GM23248 (cell line): Measurements from ENCODE around the gene CRLF3. TPM values are rescaled to one million over a fixed set of nuclear protein-coding genes. Genes with fewer than 3 reads are reported as not detected.

Experiments
- DNase-seq: peaks from one replicate; pipeline ENCODE4 v3.0.0-alpha.2; 2015
- H2AFZ ChIP-seq: fragments of 200-600 bp; sonication (generic); 2 replicates; pipeline ENCODE4 v1.6.1; 2016; ENCODE audit warnings: antibody characterized with exemption
- H3F3A ChIP-seq: fragments of 200-600 bp; sonication (generic); 2 replicates; pipeline ENCODE4 v1.6.1; 2016; ENCODE audit warnings: mild to moderate bottlenecking, antibody characterized with exemption, mixed run types; ENCODE audit not compliant: insufficient read depth
- H3K27ac ChIP-seq: fragments of 200-600 bp; sonication (generic); 2 replicates; pipeline ENCODE4 v1.5.1; 2016; ENCODE audit warnings: mild to moderate bottlenecking
- H3K27me3 ChIP-seq: fragments of 200-600 bp; sonication (generic); replicated peaks from 2 replicates; pipeline ENCODE4 v1.6.1; 2016; ENCODE audit warnings: mild to moderate bottlenecking; ENCODE audit not compliant: insufficient read depth
- H3K36me3 ChIP-seq: fragments of 200-600 bp; sonication (generic); 2 replicates; pipeline ENCODE4 v1.6.1; 2016; ENCODE audit warnings: low read depth, mild to moderate bottlenecking
- H3K4me1 ChIP-seq: fragments of 200-600 bp; sonication (generic); 2 replicates; pipeline ENCODE4 v1.6.1; 2016; ENCODE audit warnings: mild to moderate bottlenecking; ENCODE audit not compliant: insufficient read depth
- H3K4me2 ChIP-seq: fragments of 200-600 bp; sonication (generic); one replicate; pipeline ENCODE4 v1.6.1; 2016; ENCODE audit warnings: mild to moderate bottlenecking; ENCODE audit not compliant: unreplicated experiment
- H3K4me3 ChIP-seq: fragments of 200-600 bp; sonication (generic); 2 replicates; pipeline ENCODE4 v1.5.1; 2016; ENCODE audit warnings: mild to moderate bottlenecking
- H3K79me2 ChIP-seq: fragments of 200-600 bp; sonication (generic); 2 replicates; pipeline ENCODE4 v1.6.1; 2016; ENCODE audit warnings: mild to moderate bottlenecking; ENCODE audit not compliant: insufficient read depth
- H3K9ac ChIP-seq: fragments of 200-600 bp; sonication (generic); 2 replicates; pipeline ENCODE4 v1.6.1; 2016; ENCODE audit warnings: mild to moderate bottlenecking
- H3K9me2 ChIP-seq: fragments of 200-600 bp; sonication (generic); 2 replicates; pipeline ENCODE4 v1.6.1; 2016; ENCODE audit warnings: mixed run types, mild to moderate bottlenecking, moderate library complexity; ENCODE audit not compliant: insufficient read depth
- H3K9me3 ChIP-seq: fragments of 200-600 bp; sonication (generic); one replicate; pipeline ENCODE4 v1.6.1; 2017; ENCODE audit warnings: low read depth
- H4K20me1 ChIP-seq: fragments of 200-600 bp; sonication (generic); 2 replicates; pipeline ENCODE4 v1.6.0; 2016; ENCODE audit not compliant: insufficient read depth
- EZH2 ChIP-seq: fragments of 200-600 bp; sonication (generic); IDR thresholded peaks from 2 replicates; pipeline ENCODE4 v1.6.1; 2018; ENCODE audit warnings: antibody characterized with exemption, mild to moderate bottlenecking; ENCODE audit not compliant: insufficient read depth, poor library complexity, severe bottlenecking
- EZH2phosphoT487 ChIP-seq: fragments of 200-600 bp; sonication (generic); IDR thresholded peaks from 2 replicates; pipeline ENCODE4 v1.6.1; 2018; ENCODE audit warnings: antibody characterized with exemption, moderate library complexity, mild to moderate bottlenecking, low read depth; ENCODE audit not compliant: insufficient read depth
- WGBS, 2 experiments: methylation state at CpG; one replicate each; pipeline ENCODE4 v1.1.6; 2015 to 2017; ENCODE audit warnings: low lambda C conversion rate in 2 of 2, low coverage in 1 of 2; ENCODE audit errors: missing lambda C conversion rate in 2 of 2; 5-methylcytosine and 5-hydroxymethylcytosine counted together
- in situ Hi-C: fragments of 300-500 bp; cut with MboI; formaldehyde crosslinking; loops from 2 replicates; pipeline ENCODE4 v1.15.0; 2020
- polyA plus RNA-seq: library from polyadenylated mRNA; unstranded; fragments of >200 nt; fragmentation: Nextera tagmentation; extraction: Ambion mirVana; gene quantifications from 2 replicates; pipeline ENCODE4 v1.2.1, GENCODE V29; 2016
- total RNA-seq: library from RNA; depleted of rRNA; stranded (reverse); fragments of >200 nt; shearing (Covaris generic); gene quantifications from 2 replicates; pipeline ENCODE4 v1.2.3, GENCODE V29; 2014

The CRLF3 gene
- total and polyA plus RNA-seq, 2 experiments from 2014 or later = 13.2 to 14.4 TPM

DNA sequence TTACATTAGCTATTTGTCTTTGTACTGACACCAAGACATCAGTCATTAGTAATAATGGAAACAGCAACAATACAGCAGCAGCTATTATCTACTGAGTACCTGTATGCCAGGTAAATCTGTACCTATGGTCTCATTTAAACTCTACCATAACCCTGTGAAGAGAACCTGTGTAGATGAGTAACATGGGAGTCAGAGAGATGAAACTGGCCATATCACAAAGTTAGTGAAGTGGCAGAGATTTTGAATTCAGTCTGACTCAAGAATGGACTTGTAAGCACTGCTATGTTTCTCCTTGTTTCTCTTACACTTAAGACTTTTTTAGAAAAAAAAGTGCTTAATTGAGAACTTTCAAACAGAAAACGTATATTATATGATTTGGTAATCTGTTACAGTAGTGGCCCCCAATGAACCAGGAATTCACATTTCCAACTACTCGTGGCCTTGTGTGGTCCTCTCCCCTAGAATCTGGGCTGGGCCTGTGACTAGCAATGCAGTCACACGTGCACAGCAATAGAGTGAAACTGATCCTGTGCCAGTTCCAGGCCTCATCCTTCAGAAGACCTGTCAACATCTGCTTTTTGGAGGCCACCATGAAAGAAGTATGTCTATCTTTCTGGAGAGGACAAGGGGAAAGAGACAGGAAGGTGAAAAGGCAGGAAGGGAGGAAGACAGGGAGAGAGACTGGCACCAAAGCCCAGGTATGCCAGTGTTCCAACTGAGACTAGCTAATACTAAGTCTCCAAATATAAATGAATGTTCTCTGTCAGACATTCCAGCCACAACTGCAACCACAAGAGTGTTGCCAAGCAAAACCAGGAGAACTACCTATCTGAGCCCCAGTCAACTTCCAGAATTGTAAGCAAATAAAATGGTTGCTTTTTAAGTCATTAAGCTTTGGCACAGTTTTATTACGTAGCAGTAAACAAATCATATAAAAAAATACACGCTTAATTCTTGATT is 12.0 kb downstream of the CRLF3 start:
- WGBS, 2 experiments = 47% methylated on average over 5 of the region's 5 CpGs
- Histone ChIP-seq H3K9me2 (no peaks in the 10 kb centered on the region), H3K79me2 (peaks cover 87% of the 10 kb centered on the region), H3K36me3 (0 out of 2 replicates have a peak, but pooled peaks cover 7% of the 10 kb centered on the region), H3K9ac (no peak overlapping the region), H3K9me3 (no peaks in the 10 kb centered on the region), H3K27ac (peak overlapping the region; percentile 41), H3K4me3 (no peak overlapping the region), H3F3A (peaks cover 11% of the 10 kb centered on the region; the same call in 1 of the 2 replicates), H4K20me1 (no peaks in the 10 kb centered on the region), H3K27me3 (no peaks in the 10 kb centered on the region), H2AFZ (0 out of 2 replicates have a peak overlapping the region, but pooled peaks have one; percentile 4), H3K4me1 (peaks cover 14% of the 10 kb centered on the region), H3K4me2 (peak overlapping the region; percentile 24)
- TF ChIP-seq EZH2 (no peak), EZH2phosphoT487 (no peak)
- in situ Hi-C loops = no loop called here
- peak; percentile 66 for DNase-seq

DNA sequence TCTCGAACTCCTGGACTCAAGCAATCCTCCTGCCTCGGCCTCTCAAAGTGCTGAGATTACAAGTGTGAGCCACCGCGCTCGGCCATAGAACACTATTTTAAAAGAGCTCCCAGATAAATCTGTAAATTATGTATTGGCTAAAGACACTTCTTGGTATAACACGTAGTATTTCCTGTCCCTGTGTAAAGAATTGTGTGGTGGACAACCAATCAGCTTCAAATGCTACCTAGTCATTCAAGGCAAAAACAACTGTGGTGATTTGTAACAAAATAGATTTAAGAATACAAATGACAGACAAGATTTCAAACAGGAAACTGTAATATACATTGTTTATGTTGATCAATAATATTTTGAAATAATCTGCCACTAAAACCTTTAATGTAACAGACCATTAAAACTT is 14.6 kb downstream of the CRLF3 start:
- in situ Hi-C loops = no loop called here

DNA sequence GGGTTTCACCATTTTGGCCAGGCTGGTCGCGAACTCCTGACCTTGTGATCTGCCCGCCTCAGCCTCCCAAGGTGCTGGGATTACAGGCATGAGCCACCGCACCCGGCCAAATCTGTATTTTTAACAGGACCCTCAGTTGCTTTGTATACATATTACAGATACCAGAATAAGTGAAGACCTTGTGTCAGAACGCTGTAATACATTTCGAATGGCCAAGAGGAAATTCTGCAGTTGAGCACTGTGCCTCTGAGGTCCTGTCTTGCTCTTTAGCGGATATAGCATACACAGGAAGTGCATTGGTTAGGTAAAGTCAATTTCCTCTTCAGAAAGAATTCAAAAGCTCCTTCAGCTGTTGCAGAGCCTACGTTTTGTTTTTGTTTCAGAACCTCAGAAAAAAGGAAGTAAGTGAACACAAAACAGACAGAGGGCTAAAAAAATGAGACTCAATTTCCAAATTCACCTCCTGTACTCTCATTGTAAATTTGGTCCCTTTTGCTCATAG is 15.7 kb downstream of the CRLF3 start:
- 90 to 96% methylated on average over 9 of the region's 9 CpGs for WGBS, 2 experiments
- no peak overlapping the region for H3K27ac ChIP-seq
- no peak for DNase-seq
- in situ Hi-C loops = no loop called here
- H3K4me3 ChIP-seq = no peak overlapping the region
- peaks cover 11% of the 10 kb centered on the region; the same call in 1 of the 2 replicates for H3F3A ChIP-seq
- H3K9ac ChIP-seq = no peak overlapping the region
- no peak overlapping the region for H3K4me2 ChIP-seq
- peaks cover 85% of the 10 kb centered on the region for H3K79me2 ChIP-seq
- no peaks in the 10 kb centered on the region for H4K20me1 ChIP-seq
- no peaks in the 10 kb centered on the region for H3K9me3 ChIP-seq
- TF ChIP-seq EZH2 (no peak), EZH2phosphoT487 (no peak)
- H3K27me3 ChIP-seq = no peaks in the 10 kb centered on the region
- no peak overlapping the region for H2AFZ ChIP-seq
- peaks cover 14% of the 10 kb centered on the region for H3K4me1 ChIP-seq
- H3K9me2 ChIP-seq = no peaks in the 10 kb centered on the region
- 0 out of 2 replicates have a peak, but pooled peaks cover 7% of the 10 kb centered on the region for H3K36me3 ChIP-seq

More for the DNA sequence above, 14.6 kb downstream of the CRLF3 start:
- no peak overlapping the region for H3K27ac ChIP-seq
- peaks cover 11% of the 10 kb centered on the region; the same call in 1 of the 2 replicates for H3F3A ChIP-seq
- H3K4me3 ChIP-seq = no peak overlapping the region
- WGBS, 2 experiments = 92 to 96% methylated on average over 6 of the region's 6 CpGs
- no peak overlapping the region for H3K4me2 ChIP-seq
- no peaks in the 10 kb centered on the region for H4K20me1 ChIP-seq
- no peak overlapping the region for H2AFZ ChIP-seq
- no peak overlapping the region for H3K9ac ChIP-seq
- H3K4me1 ChIP-seq = peaks cover 14% of the 10 kb centered on the region
- H3K36me3 ChIP-seq = 0 out of 2 replicates have a peak, but pooled peaks cover 7% of the 10 kb centered on the region
- no peaks in the 10 kb centered on the region for H3K27me3 ChIP-seq
- no peak for DNase-seq
- peaks cover 87% of the 10 kb centered on the region for H3K79me2 ChIP-seq
- no peaks in the 10 kb centered on the region for H3K9me2 ChIP-seq
- no peaks in the 10 kb centered on the region for H3K9me3 ChIP-seq
- no peak for TF ChIP-seq EZH2phosphoT487
- TF ChIP-seq EZH2 = no peak

DNA sequence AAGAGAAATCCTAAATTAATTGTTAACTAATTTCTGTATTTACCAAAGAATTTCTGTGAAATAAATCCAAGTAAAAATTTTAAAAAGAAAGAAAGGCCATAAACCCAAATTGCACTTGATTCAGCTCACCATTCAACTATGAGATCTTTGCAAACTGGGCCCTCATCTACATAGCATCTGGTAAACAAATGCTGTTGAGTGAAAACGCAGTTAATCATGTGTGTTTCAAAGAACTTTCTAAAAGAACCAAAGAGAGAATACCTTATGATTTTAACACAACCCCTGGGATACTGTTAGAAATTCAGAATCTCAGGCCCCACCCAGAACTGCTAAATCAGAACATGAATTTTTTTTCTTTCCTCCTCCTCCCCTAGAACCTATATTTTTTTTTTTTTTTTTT is 16.6 kb downstream of the CRLF3 start:
- Histone ChIP-seq H3K4me3 (no peak overlapping the region), H4K20me1 (no peaks in the 10 kb centered on the region), H3K27ac (no peak overlapping the region), H3K9me3 (no peaks in the 10 kb centered on the region), H3K79me2 (peaks cover 75% of the 10 kb centered on the region), H3F3A (peaks cover 5% of the 10 kb centered on the region; the same call in 1 of the 2 replicates), H3K9me2 (no peaks in the 10 kb centered on the region), H3K27me3 (no peaks in the 10 kb centered on the region), H3K36me3 (0 out of 2 replicates have a peak, but pooled peaks cover 13% of the 10 kb centered on the region), H3K4me2 (no peak overlapping the region), H3K4me1 (peaks cover 10% of the 10 kb centered on the region), H2AFZ (no peak overlapping the region), H3K9ac (no peak overlapping the region)
- 24% methylated on average over 1 of the region's 1 CpG for WGBS, 2 experiments
- in situ Hi-C loops = no loop called here
- no peak for TF ChIP-seq EZH2phosphoT487
- TF ChIP-seq EZH2 = no peak
- DNase-seq = no peak
